ENCODE results near the gene AJM1. TPM values are rescaled to one million over a fixed set of nuclear protein-coding genes. Genes with fewer than 3 reads are reported as not detected.

Gene AJM1
- total RNA-seq, 4 donors from 2014 or later = 0.83 to 4.7 (median 2.3) TPM

DNA sequence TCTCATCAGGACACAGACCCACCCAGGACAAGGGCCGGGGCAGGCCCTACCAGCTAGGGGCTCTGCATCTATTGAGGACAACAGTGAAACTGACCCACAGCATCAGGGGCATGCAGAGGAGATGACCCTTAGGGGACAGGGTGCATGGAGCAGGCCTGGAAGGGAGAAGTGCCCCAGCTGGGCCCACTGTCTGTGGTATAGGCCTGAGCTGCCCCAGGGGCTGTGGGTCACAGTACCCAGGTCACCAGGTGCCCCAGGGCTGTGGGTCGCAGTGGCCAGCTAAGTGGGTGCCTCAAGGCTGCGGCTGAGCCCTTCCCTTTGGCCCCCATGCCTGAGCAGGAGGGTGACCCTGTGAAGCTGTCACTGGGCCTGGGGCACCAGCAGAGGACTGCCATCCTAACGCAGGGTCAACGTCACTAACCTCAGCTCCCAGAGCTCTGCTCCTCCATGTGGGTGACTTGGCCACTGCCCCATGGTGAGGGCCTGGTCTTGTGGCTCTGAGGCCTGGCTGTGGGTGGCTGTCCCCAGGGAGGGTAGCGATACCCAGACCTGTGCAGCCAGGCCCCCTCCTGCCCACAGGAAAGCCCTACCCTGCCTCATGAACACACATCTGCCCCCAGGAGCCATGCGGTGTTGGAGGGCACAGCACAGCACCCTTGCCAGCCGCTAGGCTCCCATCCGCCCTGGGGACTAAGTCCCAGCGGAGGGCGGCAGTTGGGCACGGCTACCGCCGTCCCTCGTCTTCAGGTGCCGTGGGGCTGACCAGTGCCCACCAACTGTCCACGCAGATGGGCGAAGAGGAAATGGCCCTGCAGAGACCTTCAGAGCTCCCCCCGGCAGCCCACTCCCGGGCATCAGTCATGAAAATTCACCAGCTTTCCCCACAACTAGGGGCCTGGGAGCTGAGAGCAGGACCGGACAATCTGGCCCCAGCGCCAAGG is 18.9 kb downstream of the AJM1 start:
- TF ChIP-seq POLR2A (IDR thresholded peaks at IDR 0.05) = no peak
- TF ChIP-seq, protein P1, sequence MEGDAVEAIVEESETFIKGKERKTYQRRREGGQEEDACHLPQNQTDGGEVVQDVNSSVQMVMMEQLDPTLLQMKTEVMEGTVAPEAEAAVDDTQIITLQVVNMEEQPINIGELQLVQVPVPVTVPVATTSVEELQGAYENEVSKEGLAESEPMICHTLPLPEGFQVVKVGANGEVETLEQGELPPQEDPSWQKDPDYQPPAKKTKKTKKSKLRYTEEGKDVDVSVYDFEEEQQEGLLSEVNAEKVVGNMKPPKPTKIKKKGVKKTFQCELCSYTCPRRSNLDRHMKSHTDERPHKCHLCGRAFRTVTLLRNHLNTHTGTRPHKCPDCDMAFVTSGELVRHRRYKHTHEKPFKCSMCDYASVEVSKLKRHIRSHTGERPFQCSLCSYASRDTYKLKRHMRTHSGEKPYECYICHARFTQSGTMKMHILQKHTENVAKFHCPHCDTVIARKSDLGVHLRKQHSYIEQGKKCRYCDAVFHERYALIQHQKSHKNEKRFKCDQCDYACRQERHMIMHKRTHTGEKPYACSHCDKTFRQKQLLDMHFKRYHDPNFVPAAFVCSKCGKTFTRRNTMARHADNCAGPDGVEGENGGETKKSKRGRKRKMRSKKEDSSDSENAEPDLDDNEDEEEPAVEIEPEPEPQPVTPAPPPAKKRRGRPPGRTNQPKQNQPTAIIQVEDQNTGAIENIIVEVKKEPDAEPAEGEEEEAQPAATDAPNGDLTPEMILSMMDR (IDR thresholded peaks at IDR 0.05) = no peak
- no peak overlapping the region for H3K27ac ChIP-seq
- no peaks in the 10 kb centered on the region for H3K9me3 ChIP-seq
- no peak for DNase-seq
- H3K36me3 ChIP-seq = peaks cover 26 to 28% of the 10 kb centered on the region in 2 donors
- no peaks in the 10 kb centered on the region for H3K27me3 ChIP-seq
- H3K4me1 ChIP-seq = peaks cover 17 to 32% of the 10 kb centered on the region in 2 donors
- intact Hi-C loops (cut with DNase I) = no loop called here
- WGBS, 2 donors = 98 to 100% methylated on average over 1 to 15 of the region's 22 CpGs
- H3K4me3 ChIP-seq (replicated peaks in 1 of 3) = no peak overlapping the region

DNA sequence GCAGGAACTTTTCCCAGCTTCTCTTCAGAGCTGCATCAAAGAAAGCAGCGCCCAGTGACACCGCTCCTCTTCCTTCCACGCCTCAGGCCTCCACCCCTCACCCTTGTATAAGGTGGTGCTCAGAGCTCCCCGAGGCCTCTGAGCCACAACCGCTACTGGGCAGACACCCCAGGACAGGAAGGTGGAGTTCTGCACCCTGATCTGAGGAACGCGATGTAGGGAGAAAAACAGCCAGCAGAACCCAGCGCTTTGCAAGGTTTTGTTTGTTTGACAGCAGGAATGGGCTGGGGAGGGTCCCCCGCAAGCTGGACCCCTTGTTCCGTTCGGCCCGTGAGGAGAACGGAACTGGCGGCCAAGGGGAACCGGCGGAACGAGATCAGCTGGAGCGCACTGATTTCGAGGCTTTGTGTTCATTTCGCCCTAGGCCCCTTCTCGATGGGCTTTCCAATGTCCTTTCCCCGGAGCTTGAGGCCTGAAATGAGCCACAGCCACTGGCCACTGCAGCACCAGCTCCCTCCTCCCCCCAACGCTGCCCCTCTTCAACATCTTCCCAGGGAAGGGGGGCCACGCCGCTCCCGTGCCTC is 19.7 kb downstream of the AJM1 start:
- WGBS, 2 donors = 90 to 93% methylated on average over 26 of the region's 26 CpGs
- Histone ChIP-seq H3K27ac (no peak overlapping the region), H3K4me1 (peaks cover 20 to 34% of the 10 kb centered on the region in 2 donors), H3K4me3 (replicated peaks in 1 of 3) (no peak overlapping the region), H3K27me3 (no peaks in the 10 kb centered on the region), H3K9me3 (no peaks in the 10 kb centered on the region), H3K36me3 (peaks cover 26 to 28% of the 10 kb centered on the region in 2 donors)
- no peak for DNase-seq
- no peak for TF ChIP-seq POLR2A (IDR thresholded peaks at IDR 0.05)
- TF ChIP-seq, protein P1 (IDR thresholded peaks at IDR 0.05) = no peak
- intact Hi-C loops (cut with DNase I) = no loop called here

DNA sequence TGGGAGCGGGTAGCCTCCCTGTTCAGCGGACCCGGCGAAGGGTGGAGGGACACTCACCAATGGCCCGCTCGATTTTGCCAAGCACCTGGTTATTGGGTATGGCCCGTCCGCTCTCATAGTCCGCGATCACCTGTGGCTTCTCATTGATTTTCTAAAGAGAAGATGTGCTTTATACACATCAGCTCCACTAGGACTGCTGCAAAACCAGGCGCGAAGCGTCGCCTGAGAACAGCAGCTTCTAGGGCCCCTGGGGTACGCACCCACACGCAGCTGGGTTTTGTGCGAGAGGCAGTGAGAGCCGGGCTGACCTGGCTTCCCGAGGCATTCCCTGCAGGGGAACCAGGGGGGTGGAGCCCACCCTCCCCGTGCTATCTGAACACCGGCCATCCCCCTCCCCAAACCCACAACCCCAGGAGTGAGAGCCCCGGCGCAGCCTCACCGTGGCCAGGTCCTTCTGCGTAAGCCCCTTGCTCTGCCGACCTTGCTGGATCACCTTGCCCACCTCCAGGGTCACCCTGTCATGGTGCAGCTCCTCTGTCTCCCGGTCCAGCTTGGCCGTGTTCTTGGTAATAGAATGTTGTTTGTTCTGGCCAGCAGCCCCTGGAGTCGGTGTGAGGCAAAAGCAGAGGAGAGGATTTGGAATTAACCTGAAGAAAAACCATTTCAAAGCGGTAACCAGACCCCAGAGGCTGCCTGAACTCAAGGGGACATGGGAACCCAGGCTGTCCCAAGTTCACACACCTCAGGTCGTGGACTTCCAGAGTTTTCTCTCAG is 20.8 kb downstream of the AJM1 start:
- H3K27me3 ChIP-seq = no peaks in the 10 kb centered on the region
- H3K9me3 ChIP-seq = no peaks in the 10 kb centered on the region
- 94 to 95% methylated on average over 21 to 30 of the region's 31 CpGs for WGBS, 2 donors
- DNase-seq = no peak
- H3K4me3 ChIP-seq (replicated peaks in 1 of 3) = no peak overlapping the region
- TF ChIP-seq, protein P1 (IDR thresholded peaks at IDR 0.05) = no peak
- intact Hi-C loops (cut with DNase I) = no loop called here
- no peak overlapping the region for H3K27ac ChIP-seq
- peaks cover 22 to 35% of the 10 kb centered on the region in 2 donors for H3K4me1 ChIP-seq
- H3K36me3 ChIP-seq = peaks cover 26 to 28% of the 10 kb centered on the region in 2 donors

DNA sequence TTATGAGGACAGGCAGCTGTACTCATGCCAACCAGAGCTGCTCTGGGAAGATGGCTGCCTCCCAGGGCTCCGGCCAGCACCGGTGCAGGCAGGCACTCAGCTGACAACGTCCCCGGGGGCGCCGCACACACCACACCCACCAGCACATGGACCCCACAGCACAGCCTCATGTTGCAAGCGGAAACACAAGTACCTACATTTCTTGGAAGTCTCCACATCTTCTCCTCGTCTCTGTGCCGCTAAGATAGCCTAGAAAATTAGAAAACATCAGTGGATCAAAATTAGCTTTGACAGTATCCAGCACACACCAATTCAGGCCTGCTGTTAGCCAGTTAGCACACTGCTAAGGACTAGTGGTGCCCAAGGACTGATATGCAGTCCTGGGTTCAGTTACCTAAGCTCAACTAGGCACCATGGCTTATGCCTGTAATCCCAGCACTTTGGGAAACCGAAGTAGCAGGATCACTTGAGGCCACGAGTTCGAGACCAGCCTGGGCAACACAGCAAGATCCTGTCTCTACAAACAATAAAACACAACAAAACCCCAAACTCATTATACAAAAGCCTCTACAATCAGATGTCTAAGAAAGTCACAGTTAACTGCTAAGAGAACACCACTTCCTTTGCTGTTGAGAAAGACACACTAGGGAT is 21.5 kb downstream of the AJM1 start:
- no peak for DNase-seq
- no peak overlapping the region for H3K27ac ChIP-seq
- intact Hi-C loops (cut with DNase I) = no loop called here
- H3K4me1 ChIP-seq = peaks cover 21 to 31% of the 10 kb centered on the region in 2 donors
- WGBS, 2 donors = 97 to 100% methylated on average over 6 to 12 of the region's 12 CpGs
- no peak for TF ChIP-seq POLR2A (IDR thresholded peaks at IDR 0.05)
- TF ChIP-seq, protein P1 (IDR thresholded peaks at IDR 0.05) = no peak
- H3K4me3 ChIP-seq (replicated peaks in 1 of 3) = no peak overlapping the region
- peaks cover 26 to 28% of the 10 kb centered on the region in 2 donors for H3K36me3 ChIP-seq
- no peaks in the 10 kb centered on the region for H3K27me3 ChIP-seq
- H3K9me3 ChIP-seq = no peaks in the 10 kb centered on the region

Measured in thyroid gland (tissue), 4 donors.